Left renal cortex interstitium (tissue), 4 donors: ENCODE data around the gene NUP62. TPM values are rescaled to one million over a fixed set of nuclear protein-coding genes. Genes with fewer than 3 reads are reported as not detected.

Experiments used
- DNase-seq, 4 donors: peaks; one replicate each; pipeline ENCODE4 v3.0.0-alpha.2; 2013; ENCODE audit warnings: low read depth in 4 of 4, low spot score in 2 of 4, missing footprints in 1 of 4
- polyA plus RNA-seq, 4 donors: library from polyadenylated mRNA; unstranded; fragments of 120-200 nt; gene quantifications; one replicate each; pipeline ENCODE4 v1.2.1, GENCODE V29; 2013; ENCODE audit not compliant: insufficient read length in 4 of 4

Gene NUP62
- polyA plus RNA-seq, 4 donors: 51.8 to 82.7 (median 65.2) TPM

GRCh38 chr19:49871349-49871985, 57.8 kb downstream of the NUP62 start:
- no peak for DNase-seq

- no peak for DNase-seq
Measured at GRCh38 chr19:49870309-49870901, 58.9 kb downstream of the NUP62 start.

- peak; percentile 98 to 100 (median 98) for DNase-seq
Measured at GRCh38 chr19:49869484-49870308, 59.6 kb downstream of the NUP62 start.

GRCh38 chr19:49869009-49869483, 60.3 kb downstream of the NUP62 start:
- no peak for DNase-seq

GRCh38 chr19:49866933-49867782, 62.1 kb downstream of the NUP62 start, which contains the start of gene PNKP:
PNKP (minus strand) TSS chr19:49867576; CDS start chr19:49867204, 372 bp downstream.
- DNase-seq: peak; percentile 84 to 88 (median 88)

- no peak for DNase-seq
Measured at GRCh38 chr19:49864890-49865289, 64.4 kb downstream of the NUP62 start.

GRCh38 chr19:49863935-49864320, 65.4 kb downstream of the NUP62 start:
- no peak for DNase-seq

- DNase-seq: no peak
Measured at GRCh38 chr19:49863254-49863934, 65.9 kb downstream of the NUP62 start.

- DNase-seq: no peak
Measured at GRCh38 chr19:49862391-49863253, 66.7 kb downstream of the NUP62 start.

GRCh38 chr19:49861541-49862378, 67.5 kb downstream of the NUP62 start:
- DNase-seq: no peak

- DNase-seq: no peak
Measured at GRCh38 chr19:49861107-49861506, 68.2 kb downstream of the NUP62 start.

- DNase-seq: no peak
Measured at GRCh38 chr19:49860336-49861102, 68.8 kb downstream of the NUP62 start.

- no peak for DNase-seq
Measured at GRCh38 chr19:49859682-49860335, 69.5 kb downstream of the NUP62 start.

- DNase-seq: no peak
Measured at GRCh38 chr19:49858088-49858985, 71.0 kb downstream of the NUP62 start.

GRCh38 chr19:49857838-49858087, 71.5 kb downstream of the NUP62 start:
- DNase-seq: no peak
